GM12892 (cell line): ENCODE results near the gene GADD45GIP1. TPM values are rescaled to one million over a fixed set of nuclear protein-coding genes. Genes with fewer than 3 reads are reported as not detected.

Experiments
- DNase-seq: peaks from one replicate; pipeline ENCODE4 v3.0.0; 2011; ENCODE audit not compliant: insufficient read length
- FAIRE-seq: peaks from 2 replicates; lab custom pipeline; 2011; peaks lifted over from hg19 to GRCh38; lab: Jason Lieb, UNC
- POLR2A ChIP-seq: IDR thresholded peaks from 2 replicates; pipeline ENCODE4 v1.6.1; 2011; ENCODE audit warnings: low read depth, low read length, control low read depth
- POLR2AphosphoS5 ChIP-seq: IDR thresholded peaks from 2 replicates; pipeline ENCODE4 v1.6.1; 2011; ENCODE audit warnings: low read depth, low read length, control low read depth
- TAF1 ChIP-seq: IDR thresholded peaks from 2 replicates; pipeline ENCODE4 v1.6.1; 2011; ENCODE audit warnings: low read depth, mild to moderate bottlenecking, control low read depth, low read length, borderline replicate concordance
- polyA plus RNA-seq: library from polyadenylated mRNA; unstranded; fragments of >200 nt; gene quantifications from one replicate; pipeline ENCODE4 v1.2.1, GENCODE V29; 2012; ENCODE audit warnings: missing spikeins, inconsistent platforms; ENCODE audit not compliant: missing spikeins

Gene GADD45GIP1
- 30.6 TPM for polyA plus RNA-seq

DNA sequence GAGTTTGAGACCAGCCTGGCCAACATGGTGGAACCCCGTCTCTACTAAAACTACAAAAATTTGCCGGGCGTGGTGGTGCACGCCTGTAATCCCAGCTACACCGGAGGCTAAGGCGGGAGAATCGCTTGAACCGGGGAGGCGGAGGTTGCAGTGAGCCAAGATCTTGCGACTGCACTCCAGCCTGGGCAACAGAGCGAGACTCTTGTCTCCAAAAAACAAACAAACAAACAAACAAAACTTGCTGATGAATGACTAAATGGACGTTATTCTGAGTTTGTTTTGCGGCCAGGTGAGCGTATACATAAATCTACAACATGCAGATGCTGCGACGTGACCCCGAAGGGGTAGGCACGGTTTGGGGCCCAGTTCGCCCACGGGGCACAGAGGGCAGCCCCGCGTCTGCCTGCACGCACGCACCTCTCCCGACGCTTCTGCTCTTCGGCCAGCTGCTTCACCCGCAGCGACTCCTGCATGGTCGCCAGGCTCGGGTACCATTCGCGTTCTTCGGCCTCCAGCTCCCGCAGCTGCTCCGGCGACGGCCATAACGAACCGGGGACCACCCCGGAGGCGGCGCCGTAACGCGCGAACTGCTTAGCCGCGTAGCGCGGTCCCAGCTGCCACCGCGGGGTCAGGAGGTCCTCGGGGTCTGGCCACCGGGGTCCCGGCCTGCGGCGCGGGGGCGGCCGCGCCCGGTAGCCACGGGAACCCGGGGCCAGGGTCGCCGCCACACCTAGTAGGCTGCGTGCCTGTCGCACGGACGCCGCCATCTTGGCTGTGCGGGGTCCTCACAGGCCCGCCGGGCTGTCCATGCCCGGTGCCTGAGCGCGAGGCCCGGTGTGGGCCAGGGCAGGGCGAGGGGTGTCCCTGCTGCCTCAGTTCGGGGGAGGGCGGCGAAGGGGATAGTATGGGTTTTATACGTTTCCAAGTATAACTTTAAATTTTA, at the start of gene GADD45GIP1:
Gene GADD45GIP1, minus strand, starts transcription at position 778 of the 943 bp plus-strand sequence. Its CDS starts 11 bp downstream, at position 767.
- peak; percentile 78 for FAIRE-seq
- peak; percentile 80 for DNase-seq
- peak; percentile 97 for TF ChIP-seq POLR2A
- peak; percentile 88 for TF ChIP-seq POLR2AphosphoS5
- peak; percentile 95 for TF ChIP-seq TAF1

GRCh38 chr19:13005861-13006370, 48.9 kb upstream of the GADD45GIP1 start:
- no peak for FAIRE-seq
- TF ChIP-seq POLR2AphosphoS5 (no peak), POLR2A (no peak), TAF1 (no peak)
- no peak for DNase-seq

DNA sequence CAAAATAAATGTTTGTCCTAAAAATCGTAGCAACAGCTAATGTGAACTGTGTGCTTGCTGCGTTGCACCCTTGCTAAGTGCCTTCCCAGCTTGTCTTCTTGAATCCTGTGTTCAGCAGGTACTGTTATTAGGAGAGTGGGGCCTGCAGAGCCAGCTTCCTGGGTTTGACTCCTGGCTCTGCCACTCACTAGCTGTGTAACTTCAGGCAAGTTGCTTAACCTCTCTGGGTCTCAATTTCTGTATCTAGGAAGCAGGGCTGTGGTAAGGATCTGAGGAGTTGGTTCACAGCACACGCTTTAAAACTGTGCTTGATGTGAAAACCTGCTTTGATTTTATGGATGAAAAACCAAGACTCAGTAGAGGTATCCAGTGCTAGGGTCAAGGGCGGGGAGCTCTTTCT, 48.2 kb upstream of the GADD45GIP1 start:
- no peak for FAIRE-seq
- DNase-seq = no peak
- no peak for TF ChIP-seq POLR2AphosphoS5
- TF ChIP-seq TAF1 = no peak
- TF ChIP-seq POLR2A = no peak

DNA sequence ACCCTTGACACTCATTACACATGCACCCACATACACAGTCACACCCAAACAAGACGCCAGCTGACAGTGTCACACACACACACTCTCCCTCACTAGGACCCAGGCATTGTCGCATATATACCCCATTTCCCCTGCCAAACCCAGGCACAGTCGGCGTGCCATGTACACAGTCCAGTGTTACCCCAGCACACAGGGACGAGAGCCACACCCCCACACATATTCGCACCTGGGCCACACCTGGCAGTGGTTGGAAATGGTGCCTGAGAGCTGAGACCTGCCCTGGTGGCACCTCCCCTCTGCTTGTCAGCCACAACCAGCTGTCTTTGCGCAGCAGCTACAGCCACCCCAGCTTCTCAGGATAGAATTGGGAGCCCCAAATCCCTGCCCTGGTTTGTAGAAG, 47.2 kb upstream of the GADD45GIP1 start:
- TF ChIP-seq TAF1 (no peak), POLR2A (no peak), POLR2AphosphoS5 (no peak)
- FAIRE-seq = no peak
- no peak for DNase-seq

GRCh38 chr19:13003081-13003480, 46.1 kb upstream of the GADD45GIP1 start:
- TF ChIP-seq POLR2A (no peak), TAF1 (no peak), POLR2AphosphoS5 (no peak)
- FAIRE-seq = no peak
- DNase-seq = no peak

DNA sequence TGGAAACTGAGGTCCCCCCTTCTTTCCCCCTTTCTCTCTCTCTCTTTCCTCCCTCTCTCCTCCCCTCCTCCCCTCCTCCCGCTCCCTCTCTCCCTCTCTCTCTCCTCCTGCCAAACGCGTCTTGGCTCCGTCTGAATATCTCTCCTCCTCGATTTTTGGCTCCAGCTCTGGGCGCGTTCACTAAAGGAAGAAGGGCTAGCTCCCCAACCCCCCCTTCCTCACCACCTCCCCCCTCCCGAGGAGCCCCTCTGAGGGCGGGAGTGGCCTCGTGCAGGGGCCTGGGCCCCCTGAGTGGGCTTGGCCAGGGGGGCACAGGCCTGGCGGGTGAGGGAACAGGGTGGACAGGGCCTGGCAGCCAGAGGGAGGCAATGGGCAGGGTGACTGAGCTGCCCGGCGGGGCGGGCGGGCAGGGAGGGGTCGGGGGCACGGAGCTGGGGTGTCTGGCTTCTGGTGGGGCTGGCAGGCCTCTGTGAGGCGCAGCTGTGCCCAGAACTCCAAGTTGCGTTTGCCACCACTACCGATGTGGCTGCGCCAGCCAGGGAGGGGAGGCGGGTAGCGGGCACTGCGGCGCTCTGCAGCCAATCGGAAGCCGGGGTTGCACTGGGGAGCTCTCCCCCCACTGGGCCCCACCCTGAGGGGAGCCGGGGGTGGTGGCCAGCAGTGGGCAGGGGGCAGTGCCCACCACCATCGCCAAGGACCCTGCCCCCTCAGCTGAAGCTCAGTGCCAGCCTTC, 45.3 kb upstream of the GADD45GIP1 start:
- TF ChIP-seq POLR2AphosphoS5 (no peak), TAF1 (no peak), POLR2A (no peak)
- FAIRE-seq (no peak), DNase-seq (no peak)

DNA sequence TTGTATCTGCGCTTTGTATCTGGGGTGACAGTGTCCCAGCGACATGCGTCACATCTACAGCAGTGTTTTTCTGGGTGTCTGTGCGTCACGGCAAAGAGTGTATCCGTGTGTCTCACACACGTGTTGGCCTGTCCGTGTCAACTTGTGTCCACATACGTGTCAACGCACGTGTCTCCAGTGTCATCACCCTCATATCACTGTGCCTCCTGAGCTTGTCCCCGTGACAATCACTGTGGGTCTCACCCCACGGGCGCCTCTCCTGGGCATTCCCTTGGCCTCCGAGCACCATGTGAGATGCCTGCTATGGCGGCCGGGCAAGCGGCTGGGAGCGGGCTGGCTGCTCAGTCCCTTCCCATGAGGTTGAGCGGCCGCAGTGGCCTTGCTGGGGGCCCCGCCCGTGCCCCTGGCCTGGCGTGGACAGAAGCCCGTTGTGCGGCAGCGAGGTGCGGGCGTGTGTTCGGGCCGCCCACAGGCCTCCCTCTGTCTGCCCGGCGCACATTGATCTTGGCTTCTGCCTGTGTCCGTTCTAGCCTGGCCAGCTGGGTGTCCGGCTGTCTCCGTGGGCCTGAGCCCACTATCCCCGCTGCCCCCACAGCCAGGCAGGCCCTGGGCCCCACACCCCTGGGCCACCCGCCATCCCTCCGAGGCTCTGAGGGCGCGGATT, 44.6 kb upstream of the GADD45GIP1 start:
- DNase-seq = no peak
- TF ChIP-seq TAF1 (no peak), POLR2A (no peak), POLR2AphosphoS5 (no peak)
- no peak for FAIRE-seq

DNA sequence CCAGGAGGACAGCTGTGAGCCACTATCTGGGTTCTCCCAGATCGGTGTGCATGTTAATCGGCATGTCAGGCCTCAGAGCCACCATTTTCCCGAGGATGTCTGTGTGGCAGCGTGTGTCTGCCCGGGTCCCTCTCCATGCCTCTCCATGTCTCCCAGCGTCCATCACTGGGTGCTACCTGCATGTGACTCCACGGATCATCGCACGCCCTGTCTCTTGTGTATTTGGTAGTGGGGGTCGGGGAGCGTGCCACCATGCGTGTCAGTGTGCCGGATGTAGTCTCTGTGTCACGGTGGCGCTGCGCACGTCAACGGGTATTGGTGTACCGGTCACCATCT, 44.1 kb upstream of the GADD45GIP1 start:
- no peak for FAIRE-seq
- no peak for TF ChIP-seq POLR2A
- no peak for TF ChIP-seq TAF1
- no peak for TF ChIP-seq POLR2AphosphoS5

DNA sequence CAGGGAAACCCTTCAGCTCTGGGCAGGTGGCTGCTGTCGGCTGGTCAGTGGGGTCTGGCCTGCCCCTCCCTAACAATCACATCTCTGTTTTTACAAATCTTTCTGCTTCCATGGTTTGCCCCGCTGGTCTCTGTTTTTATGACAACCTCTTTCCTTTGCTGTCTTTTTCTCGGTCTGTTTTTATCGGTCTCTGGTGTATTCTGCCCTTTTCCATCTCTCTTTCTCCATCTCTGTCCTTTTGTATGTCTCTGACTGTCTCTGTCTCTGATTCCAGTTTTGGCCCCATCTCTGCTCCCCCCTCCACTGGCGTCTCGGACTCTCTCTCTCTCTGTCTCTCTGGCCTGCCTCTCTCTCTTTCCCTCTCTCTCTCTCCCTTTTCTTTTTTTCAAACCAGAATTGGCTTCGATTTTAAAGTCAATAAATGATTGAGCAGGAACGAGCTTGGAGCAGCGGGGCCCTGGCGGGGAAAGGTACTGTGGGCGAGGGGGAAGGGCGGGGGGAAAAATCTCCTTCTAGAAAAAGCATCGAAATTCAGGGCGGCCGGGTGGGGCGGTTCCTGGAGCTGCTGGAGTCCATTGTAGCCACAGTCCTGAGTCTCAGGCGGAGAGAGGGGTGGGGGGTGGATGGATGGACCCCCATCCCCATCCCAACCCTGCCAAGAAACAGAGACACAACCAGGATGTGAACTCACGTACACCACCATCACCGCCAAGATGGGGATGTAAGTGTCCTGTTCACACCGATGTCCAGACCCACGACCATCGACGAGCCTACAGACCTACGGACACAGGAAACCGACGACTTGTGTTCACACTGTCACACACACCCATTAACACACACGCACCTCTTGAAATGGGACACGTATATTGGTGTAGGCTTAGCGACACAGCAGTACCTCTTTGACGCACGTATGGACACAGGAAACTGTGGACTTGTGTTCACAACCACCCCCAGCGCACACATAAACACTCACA, 41.2 kb upstream of the GADD45GIP1 start:
- FAIRE-seq = no peak
- TF ChIP-seq TAF1 = no peak
- no peak for TF ChIP-seq POLR2AphosphoS5
- TF ChIP-seq POLR2A = no peak
- no peak for DNase-seq

More for the DNA sequence above, 44.1 kb upstream of the GADD45GIP1 start:
- DNase-seq = no peak

- no peak for TF ChIP-seq POLR2A
- TF ChIP-seq POLR2AphosphoS5 = no peak
- TF ChIP-seq TAF1 = no peak
- DNase-seq (no peak), FAIRE-seq (no peak)
These were observed 40.4 kb upstream of the GADD45GIP1 start for GRCh38 chr19:12997179-12997966.
